SU-DHL-6 (cell line): ENCODE data around the gene GALNT16.

Source experiments
- H2AFZ ChIP-seq: fragments of 200-600 bp; sonication (generic); 2 replicates; pipeline ENCODE4 v1.6.1; 2014; ENCODE audit warnings: low read depth, mild to moderate bottlenecking, moderate library complexity, mixed read lengths, antibody characterized with exemption, low read length; ENCODE audit not compliant: severe bottlenecking
- H3F3A ChIP-seq: fragments of 200-600 bp; shearing (Covaris generic); 2 replicates; pipeline ENCODE4 v1.6.0; 2016; ENCODE audit warnings: antibody characterized with exemption, mild to moderate bottlenecking; ENCODE audit not compliant: insufficient read depth
- H3K27ac ChIP-seq: fragments of 200-600 bp; sonication (generic); 2 replicates; pipeline ENCODE4 v1.5.1; 2016; ENCODE audit warnings: low read depth, mild to moderate bottlenecking, low read length, moderate library complexity, mixed read lengths
- H3K27me3 ChIP-seq: fragments of 200-600 bp; sonication (generic), shearing (Covaris generic); 2 replicates; pipeline ENCODE4 v1.6.0; 2014; ENCODE audit warnings: mild to moderate bottlenecking, low read length
- H3K36me3 ChIP-seq: fragments of 200-600 bp; sonication (generic); 2 replicates; pipeline ENCODE4 v1.6.1; 2014; ENCODE audit warnings: mild to moderate bottlenecking, low read length, mixed read lengths
- H3K4me2 ChIP-seq: fragments of 300-600, 200-600 bp; shearing (Covaris generic), sonication (generic); 2 replicates; pipeline ENCODE4 v1.6.0; 2014; ENCODE audit warnings: low read length, low read depth, mild to moderate bottlenecking; ENCODE audit not compliant: poor library complexity, severe bottlenecking
- H3K4me3 ChIP-seq: fragments of 200-600 bp; sonication (generic); 2 replicates; pipeline ENCODE4 v1.5.1; 2014; ENCODE audit warnings: antibody characterized with exemption, low read length, mild to moderate bottlenecking, mixed read lengths; ENCODE audit not compliant: insufficient read depth, poor library complexity, severe bottlenecking
- H3K79me2 ChIP-seq: fragments of 200-600 bp; sonication (generic); 2 replicates; pipeline ENCODE4 v1.6.1; 2014; ENCODE audit warnings: mild to moderate bottlenecking, low read length, moderate library complexity; ENCODE audit not compliant: insufficient read depth
- H3K9ac ChIP-seq: fragments of 200-600 bp; sonication (generic); 2 replicates; pipeline ENCODE4 v1.7.0; 2014; ENCODE audit warnings: mild to moderate bottlenecking, low read length
- H3K9me2 ChIP-seq: fragments of 200-600 bp; sonication (generic); replicated peaks from 2 replicates; pipeline ENCODE4 v1.6.1; 2014; ENCODE audit warnings: low read length; ENCODE audit not compliant: insufficient read depth
- H3K9me3 ChIP-seq: fragments of 200-600 bp; sonication (generic); 2 replicates; pipeline ENCODE4 v1.6.1; 2014; ENCODE audit warnings: low read length, mixed read lengths; ENCODE audit not compliant: insufficient read depth
- H4K20me1 ChIP-seq: fragments of 200-600 bp; sonication (generic); 2 replicates; pipeline ENCODE4 v1.6.1; 2014; ENCODE audit warnings: low read depth, mild to moderate bottlenecking, antibody characterized with exemption, low read length, moderate library complexity, mixed read lengths
- EZH2phosphoT487 ChIP-seq: fragments of 200-600 bp; sonication (generic), shearing (Covaris generic); conservative IDR thresholded peaks from 2 replicates; pipeline ENCODE4 v1.6.1; 2018; ENCODE audit warnings: mild to moderate bottlenecking, antibody characterized with exemption, low read length, moderate library complexity, mixed read lengths
- TF ChIP-seq, protein P1 (sequence below): fragments of 200-600 bp; sonication (generic); IDR thresholded peaks from one replicate; pipeline ENCODE4 v1.5.1; 2017; ENCODE audit warnings: antibody characterized with exemption, mild to moderate bottlenecking, low read length, moderate library complexity; ENCODE audit not compliant: insufficient read depth, poor library complexity, severe bottlenecking

The GALNT16 gene

DNA sequence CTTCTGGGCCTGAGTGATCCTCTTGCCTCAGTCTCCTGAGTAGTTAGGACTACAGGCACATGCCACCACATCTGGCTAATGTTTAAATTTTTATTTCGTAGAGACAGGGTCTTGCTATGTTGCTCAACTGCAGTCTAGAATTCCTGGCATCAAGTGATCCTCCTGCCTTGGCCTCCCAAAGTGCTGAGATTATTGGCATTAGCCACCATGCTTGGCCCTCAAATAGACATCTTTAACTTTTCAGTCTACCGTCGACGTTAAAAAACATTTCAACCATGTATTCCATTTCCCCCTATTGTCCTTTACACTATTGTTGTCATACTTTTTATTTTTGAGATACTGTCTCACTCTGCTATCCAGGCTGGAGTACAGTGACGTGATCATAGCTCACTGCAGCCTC is 115.8 kb downstream of the GALNT16 start:
- Histone ChIP-seq H3K9me3 (no peaks in the 10 kb centered on the region), H2AFZ (no peak overlapping the region), H3K27ac (no peak overlapping the region), H3K9ac (no peak overlapping the region), H3K36me3 (peaks cover 22% of the 10 kb centered on the region), H3K4me3 (no peak overlapping the region), H3K9me2 (no peaks in the 10 kb centered on the region), H3F3A (peaks cover 6% of the 10 kb centered on the region; the same call in 1 of the 2 replicates), H3K4me2 (no peak overlapping the region), H4K20me1 (0 out of 2 replicates have a peak, but pooled peaks cover 3% of the 10 kb centered on the region), H3K27me3 (no peaks in the 10 kb centered on the region), H3K79me2 (0 out of 2 replicates have a peak, but pooled peaks cover 2% of the 10 kb centered on the region)
- no peak for TF ChIP-seq EZH2phosphoT487
- TF ChIP-seq, protein P1, sequence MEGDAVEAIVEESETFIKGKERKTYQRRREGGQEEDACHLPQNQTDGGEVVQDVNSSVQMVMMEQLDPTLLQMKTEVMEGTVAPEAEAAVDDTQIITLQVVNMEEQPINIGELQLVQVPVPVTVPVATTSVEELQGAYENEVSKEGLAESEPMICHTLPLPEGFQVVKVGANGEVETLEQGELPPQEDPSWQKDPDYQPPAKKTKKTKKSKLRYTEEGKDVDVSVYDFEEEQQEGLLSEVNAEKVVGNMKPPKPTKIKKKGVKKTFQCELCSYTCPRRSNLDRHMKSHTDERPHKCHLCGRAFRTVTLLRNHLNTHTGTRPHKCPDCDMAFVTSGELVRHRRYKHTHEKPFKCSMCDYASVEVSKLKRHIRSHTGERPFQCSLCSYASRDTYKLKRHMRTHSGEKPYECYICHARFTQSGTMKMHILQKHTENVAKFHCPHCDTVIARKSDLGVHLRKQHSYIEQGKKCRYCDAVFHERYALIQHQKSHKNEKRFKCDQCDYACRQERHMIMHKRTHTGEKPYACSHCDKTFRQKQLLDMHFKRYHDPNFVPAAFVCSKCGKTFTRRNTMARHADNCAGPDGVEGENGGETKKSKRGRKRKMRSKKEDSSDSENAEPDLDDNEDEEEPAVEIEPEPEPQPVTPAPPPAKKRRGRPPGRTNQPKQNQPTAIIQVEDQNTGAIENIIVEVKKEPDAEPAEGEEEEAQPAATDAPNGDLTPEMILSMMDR = no peak

- Histone ChIP-seq H3K4me3 (no peak overlapping the region), H2AFZ (no peak overlapping the region)
These were observed 116.5 kb downstream of the GALNT16 start for GRCh38 chr14:69376439-69376838.

GRCh38 chr14:69378274-69378673 is 118.3 kb downstream of the GALNT16 start:
- H3K9ac ChIP-seq = no peak overlapping the region
- H3K4me2 ChIP-seq = no peak overlapping the region
- H3K36me3 ChIP-seq = peaks cover 33% of the 10 kb centered on the region
- H3F3A ChIP-seq = peaks cover 6% of the 10 kb centered on the region; the same call in 1 of the 2 replicates
- H3K4me3 ChIP-seq = no peak overlapping the region
- H3K79me2 ChIP-seq = peaks cover 28% of the 10 kb centered on the region
- TF ChIP-seq, protein P1 = no peak
- no peak for TF ChIP-seq EZH2phosphoT487
- peaks cover 19% of the 10 kb centered on the region for H4K20me1 ChIP-seq
- no peak overlapping the region for H2AFZ ChIP-seq
- no peaks in the 10 kb centered on the region for H3K27me3 ChIP-seq
- no peaks in the 10 kb centered on the region for H3K9me2 ChIP-seq
- H3K9me3 ChIP-seq = no peaks in the 10 kb centered on the region
- no peak overlapping the region for H3K27ac ChIP-seq

More at GRCh38 chr14:69376439-69376838, 116.5 kb downstream of the GALNT16 start:
- Histone ChIP-seq H3K4me2 (no peak overlapping the region), H3K9me3 (no peaks in the 10 kb centered on the region), H3K79me2 (peaks cover 9% of the 10 kb centered on the region; the same call in 1 of the 2 replicates), H3K27ac (no peak overlapping the region), H3F3A (peaks cover 6% of the 10 kb centered on the region; the same call in 1 of the 2 replicates), H3K36me3 (peaks cover 22% of the 10 kb centered on the region), H3K27me3 (no peaks in the 10 kb centered on the region), H4K20me1 (0 out of 2 replicates have a peak, but pooled peaks cover 8% of the 10 kb centered on the region), H3K9ac (no peak overlapping the region), H3K9me2 (no peaks in the 10 kb centered on the region)
- TF ChIP-seq, protein P1 = no peak
- no peak for TF ChIP-seq EZH2phosphoT487
